ENCODE results near the gene VWA1.
A peak's percentile ranks its signal among the peaks of the same experiment; 100 is the strongest.

Gene VWA1

GRCh38 chr1:1423245-1423597, 12.3 kb upstream of the VWA1 start:
- ChIA-PET POLR2A (interaction anchor here (0.6 kb wide), 1 partner anchor 192 kb away, joined by 3 read pairs; no protein-coding TSS in a partner anchor), CTCF (interaction anchor here (1.6 kb wide), 1 partner anchor 16 kb away, joined by 3 read pairs; no protein-coding TSS in a partner anchor)
- Histone ChIP-seq H3K27ac (ENCODE audit: insufficient read depth in 1 of 2, low read depth in 1 of 2, low read length in 2 of 2, poor library complexity in 1 of 2, severe bottlenecking in 2 of 2) (no peak overlapping the region), H3K4me1 (ENCODE audit: control extremely low read depth in 1 of 4, control insufficient read depth in 4 of 4, insufficient read depth in 4 of 4, low read length in 3 of 4) (peaks cover 0 to 28% (median 13%) of the 10 kb centered on the region in 4 experiments), H3K9me3 (ENCODE audit: control extremely low read depth in 1 of 5, control insufficient read depth in 4 of 5, insufficient read depth in 2 of 5, low read depth in 1 of 5, low read length in 4 of 5) (no peaks in the 10 kb centered on the region), H3K4me3 (ENCODE audit: control insufficient read depth in 1 of 7, extremely low read depth in 1 of 7, insufficient read depth in 4 of 7, low read depth in 2 of 7, low read length in 6 of 7) (no peak overlapping the region), H3K27me3 (replicated peaks in 2 of 5; ENCODE audit: control insufficient read depth in 4 of 5, insufficient read depth in 5 of 5, low read length in 4 of 5) (peaks cover 0 to 17% (median 0%) of the 10 kb centered on the region in 5 experiments), H3K36me3 (ENCODE audit: control insufficient read depth in 4 of 4, insufficient read depth in 4 of 4, low read length in 3 of 4) (no peaks in the 10 kb centered on the region)
- DNase-seq = no peak
- 96% methylated on average over 6 of the region's 7 CpGs for whole genome bisulfite sequencing (ENCODE audit: insufficient coverage)

GRCh38 chr1:1424707-1425106, 10.8 kb upstream of the VWA1 start:
- no peaks in the 10 kb centered on the region for H3K9me3 ChIP-seq (ENCODE audit: control extremely low read depth in 1 of 5, control insufficient read depth in 4 of 5, insufficient read depth in 2 of 5, low read depth in 1 of 5, low read length in 4 of 5)
- CTCF ChIA-PET = interaction anchor here (0.8 to 1.8 kb wide), 6 partner anchors 9 to 17 kb away, joined by 3 to 6 read pairs (median 4); no protein-coding TSS in a partner anchor
- 98% methylated on average over 9 of the region's 15 CpGs for WGBS (ENCODE audit: insufficient coverage)

GRCh38 chr1:1425426-1425752, 10.1 kb upstream of the VWA1 start:
- POLR2A ChIA-PET = no interaction called here
- no peak overlapping the region for H3K4me3 ChIP-seq (ENCODE audit: control insufficient read depth in 1 of 7, extremely low read depth in 1 of 7, insufficient read depth in 4 of 7, low read depth in 2 of 7, low read length in 6 of 7)
- H3K27ac ChIP-seq (ENCODE audit: insufficient read depth in 1 of 2, low read depth in 1 of 2, low read length in 2 of 2, poor library complexity in 1 of 2, severe bottlenecking in 2 of 2) = no peak overlapping the region
- no peaks in the 10 kb centered on the region for H3K36me3 ChIP-seq (ENCODE audit: control insufficient read depth in 4 of 4, insufficient read depth in 4 of 4, low read length in 3 of 4)
- H3K9me3 ChIP-seq (ENCODE audit: control extremely low read depth in 1 of 5, control insufficient read depth in 4 of 5, insufficient read depth in 2 of 5, low read depth in 1 of 5, low read length in 4 of 5) = no peaks in the 10 kb centered on the region
- CTCF ChIA-PET = interaction anchor here (0.8 to 1.8 kb wide), 4 partner anchors 10 to 12 kb away, joined by 3 to 5 read pairs (median 4); no protein-coding TSS in a partner anchor
- H3K4me1 ChIP-seq (ENCODE audit: control extremely low read depth in 1 of 4, control insufficient read depth in 4 of 4, insufficient read depth in 4 of 4, low read length in 3 of 4) = peaks cover 0 to 22% (median 11%) of the 10 kb centered on the region in 4 experiments
- WGBS (ENCODE audit: insufficient coverage) = 90% methylated on average over 11 of the region's 12 CpGs
- peaks cover 0 to 10% (median 0%) of the 10 kb centered on the region in 5 experiments for H3K27me3 ChIP-seq (replicated peaks in 2 of 5; ENCODE audit: control insufficient read depth in 4 of 5, insufficient read depth in 5 of 5, low read length in 4 of 5)
- DNase-seq = no peak

More at GRCh38 chr1:1424707-1425106, 10.8 kb upstream of the VWA1 start:
- no peak for DNase-seq
- peaks cover 0 to 11% (median 0%) of the 10 kb centered on the region in 5 experiments for H3K27me3 ChIP-seq (replicated peaks in 2 of 5; ENCODE audit: control insufficient read depth in 4 of 5, insufficient read depth in 5 of 5, low read length in 4 of 5)
- POLR2A ChIA-PET = no interaction called here
- peaks cover 0 to 23% (median 12%) of the 10 kb centered on the region in 4 experiments for H3K4me1 ChIP-seq (ENCODE audit: control extremely low read depth in 1 of 4, control insufficient read depth in 4 of 4, insufficient read depth in 4 of 4, low read length in 3 of 4)
- no peaks in the 10 kb centered on the region for H3K36me3 ChIP-seq (ENCODE audit: control insufficient read depth in 4 of 4, insufficient read depth in 4 of 4, low read length in 3 of 4)
- no peak overlapping the region for H3K4me3 ChIP-seq (ENCODE audit: control insufficient read depth in 1 of 7, extremely low read depth in 1 of 7, insufficient read depth in 4 of 7, low read depth in 2 of 7, low read length in 6 of 7)
- H3K27ac ChIP-seq (ENCODE audit: insufficient read depth in 1 of 2, low read depth in 1 of 2, low read length in 2 of 2, poor library complexity in 1 of 2, severe bottlenecking in 2 of 2) = no peak overlapping the region

GRCh38 chr1:1425753-1426495, 9.6 kb upstream of the VWA1 start:
- ChIA-PET CTCF (interaction anchor here (1.0 to 1.8 kb wide), 5 partner anchors 11 to 24 kb away, joined by 3 to 5 read pairs (median 4); no protein-coding TSS in a partner anchor), POLR2A (no interaction called here)
- no peaks in the 10 kb centered on the region for H3K9me3 ChIP-seq (ENCODE audit: control extremely low read depth in 1 of 5, control insufficient read depth in 4 of 5, insufficient read depth in 2 of 5, low read depth in 1 of 5, low read length in 4 of 5)

GRCh38 chr1:1426496-1427105, 8.9 kb upstream of the VWA1 start:
- DNase-seq = peak in 2 of 3 donors; percentile 54 to 67
- Histone ChIP-seq H3K9me3 (ENCODE audit: control extremely low read depth in 1 of 5, control insufficient read depth in 4 of 5, insufficient read depth in 2 of 5, low read depth in 1 of 5, low read length in 4 of 5) (no peaks in the 10 kb centered on the region), H3K4me1 (ENCODE audit: control extremely low read depth in 1 of 4, control insufficient read depth in 4 of 4, insufficient read depth in 4 of 4, low read length in 3 of 4) (peaks cover 0 to 32% (median 15%) of the 10 kb centered on the region in 4 experiments), H3K27me3 (replicated peaks in 2 of 5; ENCODE audit: control insufficient read depth in 4 of 5, insufficient read depth in 5 of 5, low read length in 4 of 5) (peaks cover 0 to 4% (median 0%) of the 10 kb centered on the region in 5 experiments), H3K27ac (ENCODE audit: insufficient read depth in 1 of 2, low read depth in 1 of 2, low read length in 2 of 2, poor library complexity in 1 of 2, severe bottlenecking in 2 of 2) (no peak overlapping the region), H3K4me3 (ENCODE audit: control insufficient read depth in 1 of 7, extremely low read depth in 1 of 7, insufficient read depth in 4 of 7, low read depth in 2 of 7, low read length in 6 of 7) (peak overlapping the region in 1 of 7 experiments; percentile 25), H3K36me3 (ENCODE audit: control insufficient read depth in 4 of 4, insufficient read depth in 4 of 4, low read length in 3 of 4) (no peaks in the 10 kb centered on the region)
- ChIA-PET POLR2A (no interaction called here), CTCF (interaction anchor here (1.0 to 1.1 kb wide), 3 partner anchors 10 to 24 kb away, joined by 3 to 5 read pairs (median 4); no protein-coding TSS in a partner anchor)
- WGBS (ENCODE audit: insufficient coverage) = 29% methylated on average over 15 of the region's 19 CpGs

More at GRCh38 chr1:1425753-1426495, 9.6 kb upstream of the VWA1 start:
- no peaks in the 10 kb centered on the region for H3K36me3 ChIP-seq (ENCODE audit: control insufficient read depth in 4 of 4, insufficient read depth in 4 of 4, low read length in 3 of 4)
- no peak for DNase-seq
- peak overlapping the region in 1 of 7 experiments; percentile 25 for H3K4me3 ChIP-seq (ENCODE audit: control insufficient read depth in 1 of 7, extremely low read depth in 1 of 7, insufficient read depth in 4 of 7, low read depth in 2 of 7, low read length in 6 of 7)
- peaks cover 0 to 26% (median 13%) of the 10 kb centered on the region in 4 experiments for H3K4me1 ChIP-seq (ENCODE audit: control extremely low read depth in 1 of 4, control insufficient read depth in 4 of 4, insufficient read depth in 4 of 4, low read length in 3 of 4)
- WGBS (ENCODE audit: insufficient coverage) = 56% methylated on average over 27 of the region's 33 CpGs
- no peak overlapping the region for H3K27ac ChIP-seq (ENCODE audit: insufficient read depth in 1 of 2, low read depth in 1 of 2, low read length in 2 of 2, poor library complexity in 1 of 2, severe bottlenecking in 2 of 2)
- peaks cover 0 to 5% (median 0%) of the 10 kb centered on the region in 5 experiments for H3K27me3 ChIP-seq (replicated peaks in 2 of 5; ENCODE audit: control insufficient read depth in 4 of 5, insufficient read depth in 5 of 5, low read length in 4 of 5)

GRCh38 chr1:1427106-1427819, 8.2 kb upstream of the VWA1 start:
- POLR2A ChIA-PET = no interaction called here
- H3K4me3 ChIP-seq (ENCODE audit: control insufficient read depth in 1 of 7, extremely low read depth in 1 of 7, insufficient read depth in 4 of 7, low read depth in 2 of 7, low read length in 6 of 7) = peak overlapping the region in 2 of 7 experiments; percentile 40 to 50
- peaks cover 0 to 4% (median 0%) of the 10 kb centered on the region in 5 experiments for H3K27me3 ChIP-seq (replicated peaks in 2 of 5; ENCODE audit: control insufficient read depth in 4 of 5, insufficient read depth in 5 of 5, low read length in 4 of 5)
- peak in 1 of 3 donors; percentile 37 for DNase-seq
- 11% methylated on average over 59 of the region's 66 CpGs for WGBS (ENCODE audit: insufficient coverage)
- no peaks in the 10 kb centered on the region for H3K36me3 ChIP-seq (ENCODE audit: control insufficient read depth in 4 of 4, insufficient read depth in 4 of 4, low read length in 3 of 4)
- H3K9me3 ChIP-seq (ENCODE audit: control extremely low read depth in 1 of 5, control insufficient read depth in 4 of 5, insufficient read depth in 2 of 5, low read depth in 1 of 5, low read length in 4 of 5) = no peaks in the 10 kb centered on the region
- peaks cover 0 to 39% (median 22%) of the 10 kb centered on the region in 4 experiments for H3K4me1 ChIP-seq (ENCODE audit: control extremely low read depth in 1 of 4, control insufficient read depth in 4 of 4, insufficient read depth in 4 of 4, low read length in 3 of 4)
- no peak overlapping the region for H3K27ac ChIP-seq (ENCODE audit: insufficient read depth in 1 of 2, low read depth in 1 of 2, low read length in 2 of 2, poor library complexity in 1 of 2, severe bottlenecking in 2 of 2)
- CTCF ChIA-PET = no interaction called here

Data from common myeloid progenitor, CD34-positive (primary cell).